H9 (cell line): ENCODE results near the gene PHACTR1. TPM values are rescaled to one million over a fixed set of nuclear protein-coding genes. Genes with fewer than 3 reads are reported as not detected.

ENCODE experiments used
- DNase-seq: peaks from one replicate; pipeline ENCODE4 v3.0.0-alpha.2; 2017
- H2AFZ ChIP-seq: one replicate; pipeline ENCODE4 v1.6.1; 2013; ENCODE audit warnings: mild to moderate bottlenecking, low read length, control low read depth, moderate library complexity
- H2AK5ac ChIP-seq: 2 replicates; pipeline ENCODE4 v1.6.1; 2013; ENCODE audit warnings: low read length, control low read depth, mixed read lengths; ENCODE audit not compliant: insufficient read length
- H2BK120ac ChIP-seq: one replicate; pipeline ENCODE4 v1.6.1; 2013; ENCODE audit warnings: low read depth, mild to moderate bottlenecking, low read length, control low read depth, inconsistent platforms; ENCODE audit not compliant: poor library complexity, severe bottlenecking
- H2BK12ac ChIP-seq: 2 replicates; pipeline ENCODE4 v1.6.1; 2013; ENCODE audit warnings: low read length, control low read depth, mixed read lengths, low read depth; ENCODE audit not compliant: insufficient read length
- H2BK15ac ChIP-seq: 2 replicates; pipeline ENCODE4 v1.6.1; 2013; ENCODE audit warnings: low read depth, low read length, control low read depth
- H2BK20ac ChIP-seq: one replicate; pipeline ENCODE4 v1.6.1; 2013; ENCODE audit warnings: low read depth, mild to moderate bottlenecking, low read length, control low read depth, inconsistent platforms; ENCODE audit not compliant: poor library complexity, severe bottlenecking
- H2BK5ac ChIP-seq: 2 replicates; pipeline ENCODE4 v1.6.1; 2013; ENCODE audit warnings: low read length, control low read depth, mixed read lengths; ENCODE audit not compliant: insufficient read length
- H3K14ac ChIP-seq: 2 replicates; pipeline ENCODE4 v1.6.1; 2013; ENCODE audit warnings: low read length, control low read depth; ENCODE audit not compliant: insufficient read depth
- H3K18ac ChIP-seq: 2 replicates; pipeline ENCODE4 v1.6.1; 2013; ENCODE audit warnings: low read depth, mild to moderate bottlenecking, mixed read lengths, low read length, control low read depth; ENCODE audit not compliant: insufficient read length
- H3K23ac ChIP-seq: 2 replicates; pipeline ENCODE4 v1.6.1; 2013; ENCODE audit warnings: low read length, control low read depth, mixed read lengths, low read depth; ENCODE audit not compliant: insufficient read length
- H3K23me2 ChIP-seq: 2 replicates; pipeline ENCODE4 v1.6.1; 2013; ENCODE audit warnings: low read depth, mild to moderate bottlenecking, mixed read lengths, low read length, control low read depth; ENCODE audit not compliant: insufficient read length, poor library complexity, severe bottlenecking
- H3K27ac ChIP-seq: 2 replicates; pipeline ENCODE4 v1.5.1; 2013; ENCODE audit warnings: low read length, control low read depth, mixed read lengths, low read depth; ENCODE audit not compliant: insufficient read length
- H3K27me3 ChIP-seq: 2 replicates; pipeline ENCODE4 v1.6.1; 2013; ENCODE audit warnings: low read length, control low read depth, inconsistent platforms; ENCODE audit not compliant: insufficient read depth
- H3K4ac ChIP-seq: 2 replicates; pipeline ENCODE4 v1.6.1; 2013; ENCODE audit warnings: low read depth, mild to moderate bottlenecking, control low read depth, inconsistent platforms, low read length, moderate library complexity
- H3K4me1 ChIP-seq: 2 replicates; pipeline ENCODE4 v1.6.1; 2013; ENCODE audit warnings: low read length, control low read depth, inconsistent platforms; ENCODE audit not compliant: insufficient read depth
- H3K4me2 ChIP-seq: 2 replicates; pipeline ENCODE4 v1.6.1; 2013; ENCODE audit warnings: low read length, control low read depth, mixed read lengths; ENCODE audit not compliant: insufficient read length, insufficient read depth
- H3K56ac ChIP-seq: 2 replicates; pipeline ENCODE4 v1.6.1; 2013; ENCODE audit warnings: low read depth, mild to moderate bottlenecking, mixed read lengths, low read length, control low read depth; ENCODE audit not compliant: insufficient read length
- H3K79me1 ChIP-seq: 2 replicates; pipeline ENCODE4 v1.6.1; 2013; ENCODE audit warnings: low read depth, mild to moderate bottlenecking, moderate library complexity, low read length, control low read depth, inconsistent platforms; ENCODE audit not compliant: insufficient read depth, poor library complexity, severe bottlenecking
- H3K79me2 ChIP-seq: 2 replicates; pipeline ENCODE4 v1.6.1; 2013; ENCODE audit warnings: low read length, control low read depth, inconsistent platforms; ENCODE audit not compliant: insufficient read depth
- H3K9ac ChIP-seq: 2 replicates; pipeline ENCODE4 v1.6.1; 2013; ENCODE audit warnings: low read length, control low read depth, mixed read lengths; ENCODE audit not compliant: insufficient read length; ENCODE audit errors: extremely low read depth
- H3K9me3 ChIP-seq: one replicate; pipeline ENCODE4 v1.6.1; 2013; ENCODE audit warnings: low read depth, low read length, inconsistent platforms; ENCODE audit not compliant: control insufficient read depth
- H3T11ph ChIP-seq: one replicate; pipeline ENCODE4 v1.6.1; 2013; ENCODE audit warnings: mild to moderate bottlenecking, low read length, control low read depth, inconsistent platforms
- H4K20me1 ChIP-seq: one replicate; pipeline ENCODE4 v1.6.1; 2013; ENCODE audit not compliant: control insufficient read depth, insufficient read length, insufficient read depth
- H4K5ac ChIP-seq: 2 replicates; pipeline ENCODE4 v1.6.1; 2013; ENCODE audit warnings: low read depth, mild to moderate bottlenecking, mixed read lengths, low read length, control low read depth; ENCODE audit not compliant: insufficient read length
- H4K8ac ChIP-seq: replicated peaks from 2 replicates; pipeline ENCODE4 v1.6.1; 2013; ENCODE audit warnings: low read length, control low read depth, mixed read lengths, low read depth; ENCODE audit not compliant: insufficient read length
- H4K91ac ChIP-seq: 2 replicates; pipeline ENCODE4 v1.6.1; 2013; ENCODE audit warnings: low read depth, mild to moderate bottlenecking, moderate library complexity, mixed read lengths, low read length, control low read depth; ENCODE audit not compliant: insufficient read length
- H3K27ac Mint-ChIP-seq, 3 experiments: 2 replicates in 2 of 3; 3 replicates in 1 of 3; pipeline ENCODE4 v1.8.0; 2020 to 2021; ENCODE audit warnings: mixed read lengths in 3 of 3, mild to moderate bottlenecking in 1 of 3, moderate library complexity in 1 of 3
- H3K27me3 Mint-ChIP-seq: 2 replicates; pipeline ENCODE4 v1.8.0; 2021; ENCODE audit warnings: low read depth, mild to moderate bottlenecking, moderate library complexity, mixed read lengths
- H3K36me3 Mint-ChIP-seq, 3 experiments: 2 replicates in 2 of 3; 3 replicates in 1 of 3; pipeline ENCODE4 v1.8.0; 2020 to 2021; ENCODE audit warnings: low read depth in 3 of 3, mixed read lengths in 3 of 3; ENCODE audit not compliant: insufficient read depth in 1 of 3
- H3K4me1 Mint-ChIP-seq, 2 experiments: 2 replicates each; pipeline ENCODE4 v1.8.0; 2020; ENCODE audit warnings: mixed read lengths in 2 of 2
- H3K4me3 Mint-ChIP-seq, 2 experiments: 2 replicates in 1 of 2; 3 replicates in 1 of 2; pipeline ENCODE4 v1.8.0; 2020 to 2021; ENCODE audit warnings: mild to moderate bottlenecking in 2 of 2, mixed read lengths in 2 of 2, moderate library complexity in 1 of 2
- H3K9me3 Mint-ChIP-seq, 2 experiments: 2 replicates in 1 of 2; 3 replicates in 1 of 2; pipeline ENCODE4 v1.8.0; 2020; ENCODE audit warnings: mild to moderate bottlenecking in 2 of 2, mixed read lengths in 2 of 2, moderate library complexity in 1 of 2
- CTCF ChIP-seq: fragments of 200-600 bp; sonication (generic); conservative IDR thresholded peaks from 3 replicates; pipeline ENCODE4 v1.8.0; 2021; ENCODE audit warnings: antibody characterized with exemption, mild to moderate bottlenecking
- WGBS: extraction: QIAGEN DNeasy Blood & Tissue Kit; methylation state at CpG from one replicate; pipeline ENCODE4 v1.1.7; 2013; ENCODE audit warnings: missing lambda C conversion rate, low lambda C conversion rate, mixed read lengths; ENCODE audit not compliant: insufficient read length; ENCODE audit errors: extremely low coverage; 5-methylcytosine and 5-hydroxymethylcytosine counted together
- total RNA-seq: library from RNA; stranded (reverse); gene quantifications from 2 replicates; pipeline ENCODE4 v1.2.1, GENCODE V29; 2021

The PHACTR1 gene
- total RNA-seq, 1 experiment from 2014 or later: 15.9 TPM

- no peak overlapping the region for H2BK15ac ChIP-seq
- H2BK120ac ChIP-seq: no peak overlapping the region
- H3K79me1 ChIP-seq: no peaks in the 10 kb centered on the region
- H3K27me3 ChIP-seq: no peaks in the 10 kb centered on the region
- no peaks in the 10 kb centered on the region for H3K79me2 ChIP-seq
- H2BK5ac ChIP-seq: no peak overlapping the region
- H4K5ac ChIP-seq: no peak overlapping the region
- no peak overlapping the region for H3K4me2 ChIP-seq
- H3K23ac ChIP-seq: no peak overlapping the region
- Mint-ChIP-seq H3K27ac (no peak overlapping the region), H3K4me1 (no peaks in the 10 kb centered on the region), H3K4me3 (no peak overlapping the region), H3K9me3 (no peaks in the 10 kb centered on the region), H3K36me3 (no peaks in the 10 kb centered on the region), H3K27me3 (no peaks in the 10 kb centered on the region; the same call in 1 of the 2 replicates)
- H4K91ac ChIP-seq: no peak overlapping the region
- DNase-seq: no peak
- H3K14ac ChIP-seq: no peak overlapping the region
- H3K23me2 ChIP-seq: no peaks in the 10 kb centered on the region
- no peak overlapping the region for H3K27ac ChIP-seq
- H2AFZ ChIP-seq: no peak overlapping the region
- no peak overlapping the region for H3K9ac ChIP-seq
- no peaks in the 10 kb centered on the region for H3K9me3 ChIP-seq
- no peak overlapping the region for H3K56ac ChIP-seq
- no peak overlapping the region for H2BK12ac ChIP-seq
- no peak for TF ChIP-seq CTCF
- no peak overlapping the region for H3T11ph ChIP-seq
- H2BK20ac ChIP-seq: no peak overlapping the region
- no peaks in the 10 kb centered on the region for H3K4me1 ChIP-seq
- no peak overlapping the region for H2AK5ac ChIP-seq
- WGBS: no CpG with 5 or more reads among the region's 3 CpGs
- no peak overlapping the region for H3K4ac ChIP-seq
- H4K20me1 ChIP-seq: no peaks in the 10 kb centered on the region
- H4K8ac ChIP-seq: no peak overlapping the region
- no peak overlapping the region for H3K18ac ChIP-seq
These were observed 341.5 kb downstream of the PHACTR1 start for GRCh38 chr6:13058051-13058450.
